ENCODE data around the gene ZMYND11. TPM values are rescaled to one million over a fixed set of nuclear protein-coding genes. Genes with fewer than 3 reads are reported as not detected.

ZMYND11 gene
- polyA plus RNA-seq, 1 of the 3 experiments (the other 2 are of a cell fraction), result 33.1 TPM

DNA sequence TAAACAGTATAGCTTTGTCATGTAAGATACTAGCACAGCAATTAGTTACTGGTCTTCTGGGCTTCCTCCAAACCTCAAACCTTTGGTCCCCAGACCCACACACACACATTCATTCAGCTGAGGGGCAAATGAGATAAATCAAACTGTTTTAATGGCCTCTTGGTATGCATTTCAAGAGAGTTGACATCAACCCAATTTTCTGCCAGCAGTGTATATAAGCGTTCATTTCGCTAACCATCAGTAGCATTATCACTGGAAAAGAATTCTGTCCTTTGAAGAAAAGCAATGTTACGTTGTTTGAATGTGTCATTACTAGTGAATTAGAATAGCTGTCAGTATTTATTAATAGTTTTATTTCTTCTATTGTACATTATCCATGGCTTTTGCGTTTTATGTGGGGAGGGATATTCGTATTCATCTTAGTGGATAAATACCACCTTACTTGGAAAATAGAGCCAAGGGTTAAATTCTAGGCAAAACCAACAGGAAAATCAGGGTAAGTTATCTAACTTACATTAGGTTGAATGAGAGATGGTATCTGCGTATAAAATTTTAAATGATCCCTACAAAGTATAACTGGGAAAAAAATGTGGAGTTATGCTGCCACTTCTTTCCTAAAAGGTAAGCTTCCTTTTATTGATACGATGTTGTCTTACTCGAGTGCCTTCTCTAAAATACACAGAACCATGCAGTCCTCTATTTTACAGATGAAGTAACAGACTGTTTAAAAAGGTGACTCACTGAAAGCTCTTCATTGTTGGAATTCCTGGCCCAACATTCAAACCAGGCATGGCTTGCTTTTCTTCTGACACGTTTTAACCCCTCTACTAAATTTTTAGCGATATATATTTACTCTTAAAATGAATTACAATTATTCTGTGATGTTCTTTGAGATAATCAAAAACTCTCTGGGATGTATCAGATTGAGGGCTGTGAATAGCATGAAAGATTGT is 2.0 kb upstream of the ZMYND11 start (continued):
- TF ChIP-seq GATA2 (CRISPR knock-in tag; IDR thresholded peaks at IDR 0.05) (no peak), TAF1 (IDR thresholded peaks at IDR 0.05; ENCODE audit: borderline replicate concordance, low read depth, low read length) (no peak; the same call in 1 of the 2 replicates), ELF1 (IDR thresholded peaks at IDR 0.05) (no peak), EP300 (IDR thresholded peaks at IDR 0.05; ENCODE audit: borderline replicate concordance in 1 of 2, low read depth in 1 of 2, low read length in 1 of 2) (0 out of 4 replicates have a peak, but pooled peaks of 1 of the 2 experiments have one; percentile 23), MXI1 (IDR thresholded peaks at IDR 0.05; ENCODE audit: low read depth, low read length) (no peak), SMC3 (IDR thresholded peaks at IDR 0.05; ENCODE audit: low read depth, low read length) (no peak), MEF2A (IDR thresholded peaks at IDR 0.05; ENCODE audit: borderline replicate concordance, low read depth) (no peak), FOXM1 (IDR thresholded peaks at IDR 0.05; ENCODE audit: low read depth) (no peak), RXRA (IDR thresholded peaks at IDR 0.05; ENCODE audit: borderline replicate concordance, low read depth) (no peak), CHD2 (IDR thresholded peaks at IDR 0.05; ENCODE audit: low read length, partially characterized antibody) (no peak), GABPA (IDR thresholded peaks at IDR 0.05; ENCODE audit: low read depth) (no peak), JUND (IDR thresholded peaks at IDR 0.05) (peak; percentile 80), YY1 (IDR thresholded peaks at IDR 0.05; ENCODE audit: low read depth) (no peak)
- TF ChIP-seq, protein P1, sequence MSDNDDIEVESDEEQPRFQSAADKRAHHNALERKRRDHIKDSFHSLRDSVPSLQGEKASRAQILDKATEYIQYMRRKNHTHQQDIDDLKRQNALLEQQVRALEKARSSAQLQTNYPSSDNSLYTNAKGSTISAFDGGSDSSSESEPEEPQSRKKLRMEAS (IDR thresholded peaks at IDR 0.05; ENCODE audit: low read depth), result peak; percentile 41; the same call in 1 of the 2 replicates
- TF ChIP-seq, protein P2, sequence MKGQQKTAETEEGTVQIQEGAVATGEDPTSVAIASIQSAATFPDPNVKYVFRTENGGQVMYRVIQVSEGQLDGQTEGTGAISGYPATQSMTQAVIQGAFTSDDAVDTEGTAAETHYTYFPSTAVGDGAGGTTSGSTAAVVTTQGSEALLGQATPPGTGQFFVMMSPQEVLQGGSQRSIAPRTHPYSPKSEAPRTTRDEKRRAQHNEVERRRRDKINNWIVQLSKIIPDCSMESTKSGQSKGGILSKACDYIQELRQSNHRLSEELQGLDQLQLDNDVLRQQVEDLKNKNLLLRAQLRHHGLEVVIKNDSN (IDR thresholded peaks at IDR 0.05; ENCODE audit: borderline replicate concordance, low read depth), result no peak
- TF ChIP-seq, protein P3, sequence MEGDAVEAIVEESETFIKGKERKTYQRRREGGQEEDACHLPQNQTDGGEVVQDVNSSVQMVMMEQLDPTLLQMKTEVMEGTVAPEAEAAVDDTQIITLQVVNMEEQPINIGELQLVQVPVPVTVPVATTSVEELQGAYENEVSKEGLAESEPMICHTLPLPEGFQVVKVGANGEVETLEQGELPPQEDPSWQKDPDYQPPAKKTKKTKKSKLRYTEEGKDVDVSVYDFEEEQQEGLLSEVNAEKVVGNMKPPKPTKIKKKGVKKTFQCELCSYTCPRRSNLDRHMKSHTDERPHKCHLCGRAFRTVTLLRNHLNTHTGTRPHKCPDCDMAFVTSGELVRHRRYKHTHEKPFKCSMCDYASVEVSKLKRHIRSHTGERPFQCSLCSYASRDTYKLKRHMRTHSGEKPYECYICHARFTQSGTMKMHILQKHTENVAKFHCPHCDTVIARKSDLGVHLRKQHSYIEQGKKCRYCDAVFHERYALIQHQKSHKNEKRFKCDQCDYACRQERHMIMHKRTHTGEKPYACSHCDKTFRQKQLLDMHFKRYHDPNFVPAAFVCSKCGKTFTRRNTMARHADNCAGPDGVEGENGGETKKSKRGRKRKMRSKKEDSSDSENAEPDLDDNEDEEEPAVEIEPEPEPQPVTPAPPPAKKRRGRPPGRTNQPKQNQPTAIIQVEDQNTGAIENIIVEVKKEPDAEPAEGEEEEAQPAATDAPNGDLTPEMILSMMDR (IDR thresholded peaks at IDR 0.05), result no peak

DNA sequence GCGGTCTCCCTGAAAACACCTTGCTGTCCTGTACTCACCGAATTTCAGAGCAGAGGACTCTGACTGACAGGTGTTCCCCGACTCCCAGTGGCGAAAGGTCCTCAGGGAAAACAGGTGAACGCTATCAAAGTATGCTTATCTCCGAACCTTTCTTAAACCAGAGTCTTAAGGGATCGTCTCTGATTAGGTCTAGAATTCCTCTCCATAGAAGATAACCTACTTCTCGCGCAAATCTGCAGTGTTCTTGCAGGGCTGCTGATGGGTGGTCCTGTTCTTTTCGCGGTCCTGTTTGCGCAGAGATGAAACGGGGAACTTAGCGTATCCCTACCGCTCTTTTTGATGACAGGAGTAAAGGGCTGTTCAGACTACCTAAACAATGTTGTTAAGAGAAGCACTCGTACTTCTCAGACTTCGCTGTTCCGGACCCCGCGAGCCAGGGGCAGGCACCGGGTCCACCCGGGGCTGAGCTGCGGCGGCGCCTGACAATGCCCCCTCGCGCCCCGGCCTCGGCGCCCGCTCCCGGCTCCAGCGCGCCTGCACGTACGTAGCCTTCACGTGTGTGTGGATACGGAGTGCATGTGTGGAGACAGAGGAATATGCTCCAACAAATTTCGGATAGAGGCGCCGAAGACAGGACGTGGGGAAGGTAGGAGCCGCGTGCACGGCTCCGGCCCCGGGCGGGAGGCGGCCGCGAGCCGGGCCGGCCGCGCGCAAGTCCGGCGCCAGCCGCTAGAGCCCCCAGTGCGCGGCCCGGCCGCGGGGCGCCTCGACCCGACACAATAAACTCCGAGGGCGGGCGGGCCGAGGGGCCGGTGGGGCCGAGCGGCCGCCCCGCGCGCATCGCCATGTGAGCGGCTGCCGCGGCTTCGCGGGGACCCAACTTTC is 766 bp upstream of the ZMYND11 start:
- TF ChIP-seq MXI1 (IDR thresholded peaks at IDR 0.05; ENCODE audit: low read depth, low read length) (peak; percentile 54), RFX5 (IDR thresholded peaks at IDR 0.05; ENCODE audit: low read length) (no peak)
- H3F3A ChIP-seq (replicated peaks; ENCODE audit: insufficient read depth), result peaks cover 39% of the 10 kb centered on the region
- H3K79me2 ChIP-seq (ENCODE audit: insufficient read depth), result peaks cover 70% of the 10 kb centered on the region
- CTCF ChIA-PET, result no interaction called here
- peaks cover 17 to 28% of the 10 kb centered on the region in 2 experiments; a peak in 3 of 4 replicates for H3K4me1 ChIP-seq (ENCODE audit: control insufficient read depth in 1 of 2, insufficient read depth in 2 of 2, low read depth in 1 of 2, low read length in 1 of 2)
- H2AFZ ChIP-seq (ENCODE audit: low read depth), result peak overlapping the region; percentile 77
- peak overlapping the region; percentile 82 to 85 for H3K4me3 ChIP-seq (ENCODE audit: low read depth in 2 of 2, low read length in 1 of 2)
- H3K27ac ChIP-seq (ENCODE audit: low read depth in 2 of 2, low read length in 1 of 2), result peak overlapping the region; percentile 64 to 90
- 3% methylated on average over 16 of the region's 84 CpGs for WGBS (ENCODE audit: low lambda C conversion rate)
- no peaks in the 10 kb centered on the region for H3K27me3 ChIP-seq (ENCODE audit: insufficient read depth)
- POLR2A ChIA-PET, result no interaction called here
- no peaks in the 10 kb centered on the region for H3K9me2 ChIP-seq
- peak; percentile 83 for DNase-seq
- H3K4me2 ChIP-seq, result peak overlapping the region; percentile 74
- H4K20me1 ChIP-seq (ENCODE audit: insufficient read depth), result peaks cover 32% of the 10 kb centered on the region
- no peaks in the 10 kb centered on the region for H3K9me3 ChIP-seq
- H3K9ac ChIP-seq, result peak overlapping the region; percentile 84
- no peaks in the 10 kb centered on the region for H3K36me3 ChIP-seq (replicated peaks in 1 of 2; ENCODE audit: control insufficient read depth in 1 of 2, insufficient read depth in 2 of 2, low read length in 1 of 2)

Measured in SK-N-SH (cell line).